Metanephros (tissue), 1 donor: ENCODE results near the gene HACD4. TPM values are rescaled to one million over a fixed set of nuclear protein-coding genes. Genes with fewer than 3 reads are reported as not detected.

Source experiments
- total RNA-seq: library from RNA; depleted of rRNA; stranded (reverse); fragments of >200 nt; gene quantifications from one replicate; pipeline ENCODE4 v1.2.3, GENCODE V29; 2014

The HACD4 gene
- total RNA-seq = 2.6 TPM

GRCh38 chr9:21031091-21031807, at the start of gene HACD4:
Gene HACD4, minus strand, starts transcription at chr9:21031640. Its CDS starts 50 bp downstream, at chr9:21031590.

GRCh38 chr9:21077781-21078180, 46.3 kb upstream of the HACD4 start, which contains the start of gene IFNB1:
Gene IFNB1, minus strand, starts transcription at chr9:21077942. Its CDS starts 73 bp downstream, at chr9:21077869.

Other genes with a start within 250 kb of the HACD4 start
- not detected for gene IFNB1, start 46.3 kb upstream of the HACD4 start, total RNA-seq
- gene IFNW1, start 110.2 kb upstream of the HACD4 start, total RNA-seq = not detected
- not detected for gene IFNA21, start 135.0 kb upstream of the HACD4 start, total RNA-seq
- gene IFNA4, start 155.9 kb upstream of the HACD4 start, total RNA-seq = not detected
- not detected for gene IFNA7, start 170.6 kb upstream of the HACD4 start, total RNA-seq
- gene IFNA10, start 175.5 kb upstream of the HACD4 start, total RNA-seq = not detected
- not detected for gene IFNA16, start 185.7 kb upstream of the HACD4 start, total RNA-seq
- not detected for gene IFNA17, start 196.6 kb upstream of the HACD4 start, total RNA-seq
- not detected for gene IFNA14, start 208.4 kb upstream of the HACD4 start, total RNA-seq